GM21526 (cell line): ENCODE data around the gene SDC1.
A peak's percentile ranks its signal among the peaks of the same experiment; 100 is the strongest.

Source experiments
- ATAC-seq: cut with Tn5 transposase; IDR thresholded peaks from one replicate; pipeline ENCODE4 v1.9.1; 2021; ENCODE audit warnings: moderate library complexity; ENCODE audit not compliant: unreplicated experiment, low FRiP score

SDC1 gene

DNA sequence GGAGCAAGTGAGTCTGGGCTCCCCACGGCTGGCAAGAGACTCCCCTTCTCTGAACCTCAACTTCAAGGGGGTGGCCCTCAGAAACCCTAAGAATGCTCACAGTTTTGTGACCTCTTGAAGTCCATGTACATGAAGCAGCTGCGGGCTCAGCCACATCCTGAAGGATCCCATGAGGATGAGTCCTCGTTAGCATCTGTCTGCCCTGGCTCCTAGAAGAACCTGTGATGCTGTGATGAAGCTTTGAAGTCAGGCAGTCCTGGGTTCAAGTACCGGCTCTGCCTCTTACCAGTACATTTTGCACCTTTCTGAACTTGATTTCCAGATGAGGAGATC is 38.1 kb downstream of the SDC1 start:
- ATAC-seq = no peak

DNA sequence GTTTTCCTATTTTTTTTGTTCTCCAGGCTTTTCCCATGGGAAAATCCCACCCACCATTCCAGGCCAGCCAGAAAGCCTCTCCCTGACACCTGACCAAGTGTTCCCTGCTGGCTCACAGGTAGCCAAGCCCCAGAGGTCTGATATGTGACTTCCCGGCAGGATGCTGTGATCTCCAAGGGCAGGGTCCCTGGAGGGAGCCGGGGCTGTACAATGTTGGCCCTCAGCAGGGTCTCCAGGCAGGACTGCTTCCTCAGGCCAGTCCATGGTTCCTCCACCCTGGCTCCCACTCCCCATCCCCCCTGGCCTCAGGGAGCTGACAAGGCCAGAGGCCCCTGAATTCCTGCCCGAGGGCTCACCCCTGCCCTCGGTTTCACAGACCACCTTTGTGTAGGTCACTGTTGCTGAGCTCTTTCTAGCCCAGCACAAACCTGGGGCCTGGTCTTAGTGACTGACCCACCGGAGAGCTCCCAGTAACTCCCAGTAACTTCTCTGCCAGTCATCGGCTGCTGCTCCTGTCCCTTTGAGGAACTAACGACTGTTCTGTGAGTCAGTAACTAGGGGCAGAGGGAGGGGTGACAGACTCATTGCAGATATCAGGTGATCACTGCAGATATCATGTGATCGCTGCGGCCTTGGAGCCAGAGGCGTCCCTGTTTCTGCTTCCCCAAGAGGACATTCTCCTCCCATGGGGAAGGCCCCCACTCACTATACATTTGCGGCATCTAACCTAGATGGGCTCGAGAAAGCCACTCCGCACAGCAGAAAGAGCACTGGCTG is 38.7 kb downstream of the SDC1 start:
- ATAC-seq = peak; percentile 43

DNA sequence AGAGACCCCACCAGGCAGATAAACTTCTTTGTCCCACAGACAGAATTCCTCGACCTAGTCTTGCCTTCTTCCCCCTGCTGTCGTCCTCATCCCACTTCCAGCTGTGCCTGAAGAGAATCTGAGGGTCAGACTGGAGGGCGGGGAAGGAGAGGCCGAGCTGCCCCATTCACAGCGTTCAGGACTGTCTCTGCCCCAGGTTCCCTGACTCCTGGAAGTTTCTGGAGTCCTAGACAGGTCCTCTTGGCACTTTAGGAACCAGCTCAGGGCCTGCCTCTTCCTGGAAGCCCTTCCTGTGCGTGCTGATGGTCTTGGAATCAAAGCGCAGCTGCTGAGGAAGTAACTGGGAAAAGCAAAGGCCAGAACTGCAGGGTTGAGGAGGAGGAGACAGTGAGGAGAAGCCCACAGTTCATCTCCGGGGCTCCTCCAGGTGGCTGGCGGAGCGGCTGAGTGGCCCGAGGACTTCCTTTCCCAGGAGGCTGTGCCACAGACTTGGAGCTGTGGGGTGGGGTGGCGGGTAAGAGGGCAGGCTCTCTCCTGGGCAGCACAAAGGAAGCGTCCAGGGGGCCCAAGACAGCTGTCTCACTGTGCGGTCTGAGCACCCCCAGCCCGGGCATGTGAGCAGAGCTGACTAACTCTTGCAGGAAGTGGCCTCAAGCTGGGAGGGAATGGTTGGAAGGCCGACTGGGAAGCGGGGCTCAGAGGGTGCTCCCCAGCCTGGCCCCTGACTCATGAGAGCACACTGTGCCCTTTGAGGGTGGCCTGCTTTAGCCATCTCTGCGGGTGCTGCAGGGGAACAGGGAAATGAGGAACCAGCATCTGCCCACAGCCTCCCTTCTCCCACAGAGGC is 39.5 kb downstream of the SDC1 start:
- ATAC-seq = no peak

- ATAC-seq = no peak
Measured at GRCh38 chr2:20184067-20184938, 40.6 kb downstream of the SDC1 start.

DNA sequence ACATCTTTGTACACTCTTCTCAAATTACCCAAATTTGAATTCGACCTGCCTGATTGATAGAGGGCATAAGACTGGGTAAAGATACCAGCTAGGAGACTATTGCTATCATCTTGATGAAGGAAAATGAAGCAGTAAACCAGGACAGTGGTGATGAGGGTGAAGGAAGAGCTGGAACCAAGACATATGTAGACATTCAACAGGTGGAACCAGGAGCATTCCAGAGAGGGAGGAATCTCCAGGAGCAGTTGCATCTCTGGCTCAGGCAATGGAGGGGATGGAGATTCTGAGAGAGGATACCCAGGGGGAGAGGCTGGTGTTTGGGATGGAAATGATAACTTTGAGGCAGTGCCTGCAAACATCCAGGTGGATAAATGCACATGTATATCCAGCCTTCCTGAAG is 41.6 kb downstream of the SDC1 start:
- no peak for ATAC-seq

DNA sequence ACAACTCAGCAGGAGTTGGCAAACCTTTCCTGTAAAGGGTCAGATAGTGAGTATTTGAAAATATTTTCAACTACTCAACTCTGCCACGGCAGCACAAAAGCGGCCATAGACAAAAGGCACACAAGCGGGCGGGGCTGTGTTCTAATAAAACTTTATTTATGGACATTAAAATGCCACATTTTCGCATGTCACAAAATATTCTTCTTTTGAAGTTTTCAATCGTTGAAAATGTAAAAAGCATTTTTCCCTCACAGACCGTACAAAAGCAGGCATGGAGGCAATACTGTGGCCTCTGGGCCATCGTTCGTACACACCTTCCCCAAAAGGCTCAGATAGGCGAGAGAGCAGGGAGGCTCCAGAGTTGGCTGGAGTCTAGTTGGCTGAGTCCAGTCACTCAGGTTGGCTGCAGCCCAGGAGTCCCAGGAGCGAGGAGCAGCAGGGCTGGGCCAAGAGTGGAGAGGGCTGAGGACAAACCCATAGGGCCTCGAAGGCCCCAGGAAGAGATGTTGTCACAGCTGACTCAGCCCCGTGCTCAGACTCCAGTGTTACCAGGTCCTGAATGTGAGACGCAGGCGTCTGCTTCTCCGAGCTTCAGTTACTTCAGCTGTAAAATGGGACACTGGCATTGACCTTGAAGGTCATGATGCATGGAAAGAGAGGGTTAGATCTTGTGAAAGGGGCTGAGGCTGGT is 42.5 kb downstream of the SDC1 start:
- no peak for ATAC-seq

GRCh38 chr2:20181761-20182160 is 43.2 kb downstream of the SDC1 start:
- ATAC-seq = no peak

GRCh38 chr2:20180676-20181648 is 44.0 kb downstream of the SDC1 start:
- no peak for ATAC-seq

GRCh38 chr2:20179755-20180594 is 45.0 kb downstream of the SDC1 start:
- ATAC-seq = no peak

GRCh38 chr2:20179466-20179754 is 45.5 kb downstream of the SDC1 start:
- no peak for ATAC-seq

DNA sequence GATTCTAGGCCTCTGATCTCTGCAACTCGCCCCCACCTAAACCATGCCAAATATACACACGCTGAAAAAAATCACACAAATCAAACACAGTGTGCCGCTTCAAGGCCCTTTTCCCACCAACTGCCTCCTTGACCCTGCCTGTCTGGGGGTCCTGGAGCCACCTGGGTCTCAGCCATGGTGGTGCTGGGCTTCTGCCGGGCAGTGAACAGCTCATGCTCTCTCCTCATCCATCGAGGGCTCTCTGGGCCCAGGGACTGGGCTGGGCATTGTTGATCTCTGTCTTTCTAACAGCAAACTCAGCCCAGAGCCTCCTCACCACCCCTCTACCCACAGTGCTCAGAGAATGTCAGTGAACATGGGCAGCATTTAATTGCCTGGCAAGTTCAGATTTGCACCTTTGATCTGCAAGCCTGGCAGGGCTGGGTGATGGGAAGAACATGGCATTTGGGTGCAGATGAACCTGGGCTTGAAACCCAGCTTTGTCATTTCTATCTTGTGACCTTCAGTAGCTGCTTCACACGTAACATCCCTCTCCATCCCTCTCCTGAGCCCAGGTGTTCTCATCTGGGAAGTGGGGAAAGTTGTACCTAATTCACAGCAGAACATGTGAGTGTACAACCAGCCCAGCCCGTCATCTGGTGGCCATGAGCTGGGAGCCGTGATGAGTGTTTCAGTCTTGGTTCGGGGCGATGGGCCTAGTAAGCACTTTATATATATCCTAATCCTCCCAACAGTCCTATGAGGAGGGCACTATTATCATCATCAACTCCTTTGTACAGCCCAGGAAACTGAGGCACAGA is 46.1 kb downstream of the SDC1 start:
- no peak for ATAC-seq

DNA sequence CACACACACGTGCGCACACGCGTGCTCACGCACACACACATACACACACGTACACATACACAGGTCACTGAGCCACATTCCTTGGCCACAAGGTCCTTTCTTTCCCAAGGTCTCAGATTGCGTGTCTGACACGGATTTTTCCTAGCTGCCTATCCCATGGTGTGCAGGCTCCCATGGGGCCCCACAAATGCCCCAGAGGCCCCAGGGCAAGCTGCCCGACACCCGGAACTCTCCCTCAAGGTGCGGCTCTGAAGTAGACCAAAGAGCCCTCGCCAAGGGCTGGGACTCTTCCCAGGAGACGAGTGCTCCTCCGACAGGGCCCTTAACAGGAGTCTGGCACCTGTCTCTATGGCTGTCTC is 46.7 kb downstream of the SDC1 start:
- no peak for ATAC-seq

GRCh38 chr2:20177556-20178248 is 47.2 kb downstream of the SDC1 start:
- no peak for ATAC-seq

DNA sequence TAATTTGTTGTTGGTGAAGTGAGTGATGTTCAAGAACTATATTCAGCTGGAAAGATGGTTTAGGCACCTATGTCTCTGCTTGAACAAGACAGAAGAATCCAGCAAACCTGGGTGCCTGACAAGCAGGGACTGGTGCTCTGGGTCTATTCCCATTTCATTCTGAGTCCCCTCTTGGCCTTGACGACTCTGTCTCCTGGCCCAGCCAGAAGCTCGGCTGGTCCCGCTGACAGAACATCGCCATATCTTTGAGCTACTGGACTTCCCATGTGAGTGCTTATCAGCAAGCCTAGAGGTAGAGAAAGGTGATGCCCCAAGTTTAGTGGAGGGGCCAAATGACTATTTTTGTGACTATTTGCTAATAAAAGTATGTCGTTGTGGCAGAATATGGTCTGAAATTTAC is 48.2 kb downstream of the SDC1 start:
- no peak for ATAC-seq

DNA sequence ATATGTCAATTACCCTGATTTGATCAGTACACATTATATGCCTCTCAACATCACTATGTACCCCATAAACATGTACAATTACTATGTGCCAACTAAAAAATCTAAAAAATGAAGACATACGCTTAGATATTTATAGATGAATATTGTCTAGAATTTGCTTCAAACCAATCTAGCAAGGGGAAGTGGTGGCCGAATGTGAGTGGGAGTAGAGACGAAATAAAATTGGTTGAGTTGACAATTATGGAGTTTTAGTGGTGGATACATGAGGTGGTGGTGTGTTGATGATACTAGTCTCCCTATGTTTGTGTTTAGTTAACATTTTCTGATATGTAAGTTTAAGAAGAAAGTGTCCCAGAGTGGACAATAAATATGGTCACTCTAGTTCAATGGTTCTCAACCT is 49.0 kb downstream of the SDC1 start:
- no peak for ATAC-seq

DNA sequence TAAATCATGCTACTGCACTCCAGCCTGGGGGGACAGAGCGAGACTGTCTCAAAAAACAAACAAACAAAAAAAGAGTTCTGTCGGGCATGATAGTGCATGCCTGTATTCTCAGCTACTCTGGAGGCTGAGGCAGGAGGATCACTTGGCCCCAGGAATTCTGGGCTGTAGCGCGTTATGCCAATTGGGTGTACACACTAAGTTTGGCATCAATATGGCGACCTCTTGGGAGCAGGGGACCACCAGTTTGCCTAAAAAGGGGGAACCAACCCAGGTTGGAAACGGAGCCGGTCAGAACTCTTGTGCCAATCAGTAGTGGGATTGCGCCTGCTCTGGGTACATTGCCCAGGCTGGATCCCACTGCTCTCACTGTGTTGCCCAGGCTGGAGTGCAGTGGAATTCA is 49.7 kb downstream of the SDC1 start:
- ATAC-seq = no peak

DNA sequence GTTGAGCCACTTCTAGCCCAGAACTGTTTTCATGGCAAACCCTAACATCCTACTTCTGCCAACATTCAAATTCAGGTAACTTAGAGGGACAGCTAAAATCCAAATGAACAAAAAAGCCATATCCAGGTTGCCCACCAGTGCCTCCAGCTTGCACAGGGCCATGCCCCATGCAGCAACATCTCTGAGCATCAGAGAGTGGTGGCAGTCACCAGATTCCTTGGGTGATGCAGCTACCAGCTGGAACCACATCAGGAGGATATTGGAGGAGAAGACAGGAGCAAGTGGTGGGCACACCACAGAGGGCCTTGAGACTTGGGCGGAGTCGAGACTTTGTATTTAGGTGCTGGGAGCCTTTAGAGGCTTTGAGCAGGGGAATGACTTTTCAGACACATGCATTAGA is 50.5 kb downstream of the SDC1 start:
- no peak for ATAC-seq
